DND-41 (cell line): ENCODE data around the gene NYAP2.

ENCODE experiments used
- ATAC-seq: fragments of 200-7000 bp; cut with Tn5 transposase; 3 replicates; pipeline ENCODE4 v1.9.1; 2021; ENCODE audit warnings: low read depth; ENCODE audit not compliant: insufficient read depth
- DNase-seq: peaks from one replicate; pipeline ENCODE4 v3.0.0-alpha.2; 2020
- H2AFZ ChIP-seq: 2 replicates; pipeline ENCODE4 v1.6.0; 2012; ENCODE audit warnings: low read depth, low read length
- H3K27ac ChIP-seq: 2 replicates; pipeline ENCODE4 v1.5.1; 2012; ENCODE audit warnings: low read length, inconsistent platforms
- H3K27me3 ChIP-seq: fragments of 200-600 bp; sonication (generic); 2 replicates; pipeline ENCODE4 v1.6.0; 2012; ENCODE audit warnings: low read length, mild to moderate bottlenecking, inconsistent platforms; ENCODE audit not compliant: insufficient read depth, poor library complexity
- H3K36me3 ChIP-seq: 2 replicates; pipeline ENCODE4 v1.5.1; 2012; ENCODE audit warnings: low read length, inconsistent platforms; ENCODE audit not compliant: insufficient read depth
- H3K4me1 ChIP-seq: 2 replicates; pipeline ENCODE4 v1.5.1; 2012; ENCODE audit warnings: mild to moderate bottlenecking, low read length; ENCODE audit not compliant: insufficient read depth
- H3K4me2 ChIP-seq: 2 replicates; pipeline ENCODE4 v1.6.0; 2012; ENCODE audit warnings: mild to moderate bottlenecking, moderate library complexity, low read length, inconsistent platforms; ENCODE audit not compliant: insufficient read depth
- H3K4me3 ChIP-seq, 2 experiments: fragments of 200-600 bp in 1 of 2; shearing (Covaris generic) in 1 of 2; 2 replicates each; pipeline ENCODE4 v1.5.1; 2012 to 2016; ENCODE audit warnings: inconsistent platforms in 2 of 2, low read length in 2 of 2, mild to moderate bottlenecking in 2 of 2, low read depth in 1 of 2, moderate library complexity in 1 of 2
- H3K79me2 ChIP-seq: 2 replicates; pipeline ENCODE4 v1.6.0; 2012; ENCODE audit warnings: low read length, inconsistent platforms; ENCODE audit not compliant: insufficient read depth
- H3K9ac ChIP-seq: 2 replicates; pipeline ENCODE4 v1.6.0; 2012; ENCODE audit warnings: low read depth, mild to moderate bottlenecking, inconsistent platforms, low read length, moderate library complexity
- H3K9me3 ChIP-seq: 2 replicates; pipeline ENCODE4 v1.5.1; 2012; ENCODE audit warnings: low read length, moderate library complexity, mild to moderate bottlenecking, inconsistent platforms; ENCODE audit not compliant: insufficient read depth, severe bottlenecking
- H4K20me1 ChIP-seq: 2 replicates; pipeline ENCODE4 v1.6.0; 2012; ENCODE audit warnings: low read length; ENCODE audit not compliant: insufficient read depth
- CTCF ChIP-seq: IDR thresholded peaks from 2 replicates; pipeline ENCODE4 v1.5.1; 2012; ENCODE audit warnings: borderline replicate concordance, low read length, moderate library complexity, mild to moderate bottlenecking; ENCODE audit not compliant: poor library complexity, severe bottlenecking; ENCODE audit errors: extremely low read depth
- EZH2 ChIP-seq: IDR thresholded peaks from 3 replicates; pipeline ENCODE4 v1.6.1; 2012; ENCODE audit warnings: borderline replicate concordance, low read depth, mild to moderate bottlenecking, moderate library complexity, low read length, inconsistent platforms; ENCODE audit not compliant: severe bottlenecking

Gene NYAP2

GRCh38 chr2:225456619-225457260, 57.2 kb downstream of the NYAP2 start:
- no peak for TF ChIP-seq CTCF
- TF ChIP-seq EZH2, result no peak
- no peak overlapping the region for H3K4me2 ChIP-seq
- no peak for DNase-seq

GRCh38 chr2:225457482-225457881, 58.0 kb downstream of the NYAP2 start:
- Histone ChIP-seq H3K27ac (no peak overlapping the region), H3K9ac (no peak overlapping the region), H3K27me3 (no peaks in the 10 kb centered on the region), H3K4me2 (no peak overlapping the region), H3K4me1 (no peaks in the 10 kb centered on the region), H3K79me2 (no peaks in the 10 kb centered on the region), H3K9me3 (no peaks in the 10 kb centered on the region), H2AFZ (no peak overlapping the region), H4K20me1 (no peaks in the 10 kb centered on the region), H3K4me3 (no peak overlapping the region), H3K36me3 (no peaks in the 10 kb centered on the region)
- TF ChIP-seq EZH2, result no peak
- no peak for TF ChIP-seq CTCF
- no peak for DNase-seq
- ATAC-seq, result no peak

More at GRCh38 chr2:225456619-225457260, 57.2 kb downstream of the NYAP2 start:
- H3K4me3 ChIP-seq, result no peak overlapping the region
- no peak for ATAC-seq
- no peaks in the 10 kb centered on the region for H3K4me1 ChIP-seq
- no peaks in the 10 kb centered on the region for H3K27me3 ChIP-seq
- H3K36me3 ChIP-seq, result no peaks in the 10 kb centered on the region
- H3K9ac ChIP-seq, result no peak overlapping the region
- no peak overlapping the region for H3K27ac ChIP-seq
- H3K79me2 ChIP-seq, result no peaks in the 10 kb centered on the region
- H3K9me3 ChIP-seq, result no peaks in the 10 kb centered on the region
- no peaks in the 10 kb centered on the region for H4K20me1 ChIP-seq
- H2AFZ ChIP-seq, result no peak overlapping the region

GRCh38 chr2:225458431-225459117, 59.1 kb downstream of the NYAP2 start:
- Histone ChIP-seq H3K4me1 (no peaks in the 10 kb centered on the region), H2AFZ (no peak overlapping the region), H3K79me2 (no peaks in the 10 kb centered on the region), H4K20me1 (no peaks in the 10 kb centered on the region), H3K27me3 (no peaks in the 10 kb centered on the region), H3K36me3 (no peaks in the 10 kb centered on the region), H3K4me3 (no peak overlapping the region), H3K27ac (no peak overlapping the region), H3K9ac (no peak overlapping the region), H3K4me2 (no peak overlapping the region), H3K9me3 (no peaks in the 10 kb centered on the region)
- DNase-seq (no peak), ATAC-seq (no peak)
- TF ChIP-seq CTCF (no peak), EZH2 (no peak)
